ENCODE measurements around the gene GUCY2F.

GUCY2F gene

GRCh38 chrX:109485470-109486340, 3.8 kb upstream of the GUCY2F start:
- no peaks in the 10 kb centered on the region for H3K9me3 ChIP-seq (replicated peaks in 1 of 2; ENCODE audit: control insufficient read depth in 2 of 2, insufficient read depth in 1 of 2, low read depth in 1 of 2, low read length in 2 of 2)
- no peak overlapping the region for H3K4ac ChIP-seq (ENCODE audit: low read length)
- no peak overlapping the region for H2AK5ac ChIP-seq (ENCODE audit: low read depth, low read length)
- no peak overlapping the region for H3K18ac ChIP-seq (ENCODE audit: low read length)
- no peak overlapping the region for H3K9ac ChIP-seq (ENCODE audit: low read depth, low read length, poor library complexity)
- H3K4me1 ChIP-seq (ENCODE audit: control insufficient read depth in 2 of 2, insufficient read depth in 1 of 2, low read depth in 1 of 2, low read length in 2 of 2), result no peaks in the 10 kb centered on the region
- H3K27me3 ChIP-seq (ENCODE audit: control insufficient read depth in 3 of 3, insufficient read depth in 3 of 3, low read depth in 1 of 3, low read length in 3 of 3), result peaks cover 0 to 4% (median 0%) of the 10 kb centered on the region in 3 experiments
- peak; percentile 33 for DNase-seq (ENCODE audit: low spot score)
- no peaks in the 10 kb centered on the region for H3K36me3 ChIP-seq (replicated peaks in 1 of 2; ENCODE audit: control insufficient read depth in 2 of 2, insufficient read depth in 2 of 2, low read length in 2 of 2)
- H4K91ac ChIP-seq (ENCODE audit: low read depth, low read length, poor library complexity), result no peak overlapping the region
- no peak overlapping the region for H3K4me2 ChIP-seq (ENCODE audit: insufficient read depth, low read length, poor library complexity, severe bottlenecking)
- no peak overlapping the region for H3K14ac ChIP-seq (ENCODE audit: low read length)
- H3K4me3 ChIP-seq (ENCODE audit: low read length in 2 of 2), result no peak overlapping the region
- H2BK15ac ChIP-seq (ENCODE audit: low read length), result no peak overlapping the region
- no peak overlapping the region for H3K23ac ChIP-seq (ENCODE audit: low read depth, low read length, poor library complexity)
- H3K27ac ChIP-seq (replicated peaks; ENCODE audit: low read length), result no peak overlapping the region
- no peak overlapping the region for H4K8ac ChIP-seq (ENCODE audit: low read depth, low read length)
- WGBS, 2 donors (ENCODE audit: extremely low coverage in 2 of 2, insufficient read length in 2 of 2, insufficient replicate concordance in 1 of 2), result no CpG with 5 or more reads among the region's 9 CpGs
- H2BK12ac ChIP-seq (ENCODE audit: low read length), result no peak overlapping the region
- no peak overlapping the region for H2BK5ac ChIP-seq (ENCODE audit: low read length)
- no peaks in the 10 kb centered on the region for H3K79me1 ChIP-seq (ENCODE audit: low read depth, low read length)
- H2BK120ac ChIP-seq (ENCODE audit: low read depth, low read length), result no peak overlapping the region
- no peak overlapping the region for H2AFZ ChIP-seq (ENCODE audit: low read length)

- no peak overlapping the region for H2BK120ac ChIP-seq (ENCODE audit: low read depth, low read length)
- WGBS, 2 donors (ENCODE audit: extremely low coverage in 2 of 2, insufficient read length in 2 of 2, insufficient replicate concordance in 1 of 2), result no CpG with 5 or more reads among the region's 1 CpG
Observed at GRCh38 chrX:109484886-109485285, 3.0 kb upstream of the GUCY2F start.

GRCh38 chrX:109475174-109475891, 6.6 kb downstream of the GUCY2F start:
- H3K14ac ChIP-seq (ENCODE audit: low read length), result no peak overlapping the region
- H3K9me3 ChIP-seq (replicated peaks in 1 of 2; ENCODE audit: control insufficient read depth in 2 of 2, insufficient read depth in 1 of 2, low read depth in 1 of 2, low read length in 2 of 2), result no peaks in the 10 kb centered on the region
- no peak overlapping the region for H3K9ac ChIP-seq (ENCODE audit: low read depth, low read length, poor library complexity)
- H2BK5ac ChIP-seq (ENCODE audit: low read length), result no peak overlapping the region
- DNase-seq (ENCODE audit: low spot score), result peak; percentile 45
- peak overlapping the region; percentile 58 for H3K18ac ChIP-seq (ENCODE audit: low read length)
- H3K4ac ChIP-seq (ENCODE audit: low read length), result no peak overlapping the region
- WGBS, 2 donors (ENCODE audit: extremely low coverage in 2 of 2, insufficient read length in 2 of 2, insufficient replicate concordance in 1 of 2), result no CpG with 5 or more reads among the region's 23 CpGs
- H2BK120ac ChIP-seq (ENCODE audit: low read depth, low read length), result no peak overlapping the region
- H2BK12ac ChIP-seq (ENCODE audit: low read length), result no peak overlapping the region
- no peak overlapping the region for H3K4me2 ChIP-seq (ENCODE audit: insufficient read depth, low read length, poor library complexity, severe bottlenecking)
- H4K91ac ChIP-seq (ENCODE audit: low read depth, low read length, poor library complexity), result no peak overlapping the region
- no peaks in the 10 kb centered on the region for H3K79me1 ChIP-seq (ENCODE audit: low read depth, low read length)
- H3K27ac ChIP-seq (replicated peaks; ENCODE audit: low read length), result no peak overlapping the region
- no peak overlapping the region for H2AK5ac ChIP-seq (ENCODE audit: low read depth, low read length)
- H3K4me3 ChIP-seq (ENCODE audit: low read length in 2 of 2), result no peak overlapping the region
- no peaks in the 10 kb centered on the region for H3K27me3 ChIP-seq (ENCODE audit: control insufficient read depth in 3 of 3, insufficient read depth in 3 of 3, low read depth in 1 of 3, low read length in 3 of 3)
- peaks cover 7% of the 10 kb centered on the region in 2 donors for H3K4me1 ChIP-seq (ENCODE audit: control insufficient read depth in 2 of 2, insufficient read depth in 1 of 2, low read depth in 1 of 2, low read length in 2 of 2)
- peak overlapping the region; percentile 15 for H2AFZ ChIP-seq (ENCODE audit: low read length)
- H2BK15ac ChIP-seq (ENCODE audit: low read length), result no peak overlapping the region
- H4K8ac ChIP-seq (ENCODE audit: low read depth, low read length), result no peak overlapping the region
- no peak overlapping the region for H3K23ac ChIP-seq (ENCODE audit: low read depth, low read length, poor library complexity)
- H3K36me3 ChIP-seq (replicated peaks in 1 of 2; ENCODE audit: control insufficient read depth in 2 of 2, insufficient read depth in 2 of 2, low read length in 2 of 2), result no peaks in the 10 kb centered on the region

More at GRCh38 chrX:109484886-109485285, 3.0 kb upstream of the GUCY2F start:
- no peak overlapping the region for H3K23ac ChIP-seq (ENCODE audit: low read depth, low read length, poor library complexity)
- no peak overlapping the region for H2AK5ac ChIP-seq (ENCODE audit: low read depth, low read length)
- H2AFZ ChIP-seq (ENCODE audit: low read length), result no peak overlapping the region
- H2BK5ac ChIP-seq (ENCODE audit: low read length), result no peak overlapping the region
- no peak overlapping the region for H3K18ac ChIP-seq (ENCODE audit: low read length)
- no peaks in the 10 kb centered on the region for H3K9me3 ChIP-seq (replicated peaks in 1 of 2; ENCODE audit: control insufficient read depth in 2 of 2, insufficient read depth in 1 of 2, low read depth in 1 of 2, low read length in 2 of 2)
- no peak for DNase-seq (ENCODE audit: low spot score)
- no peak overlapping the region for H3K4me3 ChIP-seq (ENCODE audit: low read length in 2 of 2)
- no peak overlapping the region for H3K27ac ChIP-seq (replicated peaks; ENCODE audit: low read length)
- H3K14ac ChIP-seq (ENCODE audit: low read length), result no peak overlapping the region
- no peak overlapping the region for H4K8ac ChIP-seq (ENCODE audit: low read depth, low read length)
- no peak overlapping the region for H2BK15ac ChIP-seq (ENCODE audit: low read length)
- no peaks in the 10 kb centered on the region for H3K4me1 ChIP-seq (ENCODE audit: control insufficient read depth in 2 of 2, insufficient read depth in 1 of 2, low read depth in 1 of 2, low read length in 2 of 2)
- H4K91ac ChIP-seq (ENCODE audit: low read depth, low read length, poor library complexity), result no peak overlapping the region
- no peak overlapping the region for H3K4ac ChIP-seq (ENCODE audit: low read length)
- H3K4me2 ChIP-seq (ENCODE audit: insufficient read depth, low read length, poor library complexity, severe bottlenecking), result no peak overlapping the region
- peaks cover 0 to 4% (median 0%) of the 10 kb centered on the region in 3 experiments for H3K27me3 ChIP-seq (ENCODE audit: control insufficient read depth in 3 of 3, insufficient read depth in 3 of 3, low read depth in 1 of 3, low read length in 3 of 3)
- no peak overlapping the region for H2BK12ac ChIP-seq (ENCODE audit: low read length)
- no peaks in the 10 kb centered on the region for H3K36me3 ChIP-seq (replicated peaks in 1 of 2; ENCODE audit: control insufficient read depth in 2 of 2, insufficient read depth in 2 of 2, low read length in 2 of 2)
- H3K9ac ChIP-seq (ENCODE audit: low read depth, low read length, poor library complexity), result no peak overlapping the region
- no peaks in the 10 kb centered on the region for H3K79me1 ChIP-seq (ENCODE audit: low read depth, low read length)

All from neuronal stem cell (in vitro differentiated cells).